Suprapubic skin (tissue), 4 donors: ENCODE data around the gene UMAD1. TPM values are rescaled to one million over a fixed set of nuclear protein-coding genes. Genes with fewer than 3 reads are reported as not detected.

ENCODE experiments used
- DNase-seq, 2 donors: peaks; one replicate each; pipeline ENCODE4 v3.0.0-alpha.2; 2019; ENCODE audit warnings: low spot score in 2 of 2
- H3K27ac ChIP-seq: fragments of 200-600 bp; sonication (generic); one replicate; pipeline ENCODE4 v1.5.1; 2019
- H3K27me3 ChIP-seq: fragments of 200-600 bp; sonication (generic); one replicate; pipeline ENCODE4 v1.5.1; 2019
- H3K36me3 ChIP-seq: fragments of 200-600 bp; sonication (generic); one replicate; pipeline ENCODE4 v1.5.1; 2019
- H3K4me1 ChIP-seq: fragments of 200-600 bp; sonication (generic); one replicate; pipeline ENCODE4 v1.5.1; 2019
- H3K4me3 ChIP-seq: fragments of 200-600 bp; sonication (generic); one replicate; pipeline ENCODE4 v1.5.1; 2019; ENCODE audit warnings: mild to moderate bottlenecking
- H3K9me3 ChIP-seq: fragments of 200-600 bp; sonication (generic); one replicate; pipeline ENCODE4 v1.5.1; 2019
- EP300 ChIP-seq: sonication (generic); formaldehyde crosslinking; IDR thresholded peaks from one replicate; pipeline ENCODE4 v1.6.1; 2017; ENCODE audit warnings: antibody characterized with exemption
- POLR2A ChIP-seq, 2 donors: fragments of 450-650 bp; IDR thresholded peaks; one replicate each; pipeline ENCODE4 v1.6.1; 2017; ENCODE audit warnings: antibody characterized with exemption in 2 of 2, mild to moderate bottlenecking in 2 of 2, moderate library complexity in 2 of 2
- POLR2AphosphoS5 ChIP-seq, 3 donors: sonication (generic); formaldehyde crosslinking; IDR thresholded peaks; one replicate each; pipeline ENCODE4 v1.6.1; 2017; ENCODE audit warnings: antibody characterized with exemption in 3 of 3
- WGBS: methylation state at CpG from one replicate; pipeline ENCODE4 v1.1.5; 2018; 5-methylcytosine and 5-hydroxymethylcytosine counted together
- total RNA-seq, 4 donors: library from RNA; depleted of rRNA; stranded (reverse); fragments of >200 nt; gene quantifications; one replicate each; pipeline ENCODE4 v1.1.0, GENCODE V29; 2016
- TF ChIP-seq, protein P1 (sequence below), 2 donors: fragments of 200-600 bp in 1 of 2; fragments of 450-650 bp in 1 of 2; sonication (generic) in 1 of 2; IDR thresholded peaks; one replicate each; pipeline ENCODE4 v1.5.1; 2016 to 2019; ENCODE audit warnings: antibody characterized with exemption in 2 of 2, mild to moderate bottlenecking in 1 of 2, moderate library complexity in 1 of 2

The UMAD1 gene
- total RNA-seq, 4 donors from 2014 or later, result 9.3 to 28.9 (median 17.7) TPM

DNA sequence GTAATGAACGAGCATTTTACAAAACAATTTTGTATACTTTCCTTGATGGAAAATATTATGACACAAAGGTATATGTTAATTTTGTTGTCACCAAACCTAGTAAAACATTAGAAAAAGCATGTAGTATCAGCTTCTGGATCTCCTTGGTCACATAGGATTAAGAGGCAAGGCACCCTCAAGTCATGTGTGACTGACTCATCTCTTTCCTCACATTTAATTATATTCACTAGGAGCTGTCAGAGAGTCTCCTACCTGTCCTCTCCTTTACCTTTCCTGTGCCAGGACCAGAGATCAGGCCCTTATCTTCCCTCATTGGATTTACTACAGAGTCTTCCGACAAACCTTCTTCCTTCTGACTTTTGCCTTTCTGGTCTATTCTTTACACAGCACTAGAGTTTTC, 189.1 kb downstream of the UMAD1 start:
- H3K27me3 ChIP-seq, result no peaks in the 10 kb centered on the region
- H3K4me3 ChIP-seq, result no peak overlapping the region
- no peak for DNase-seq
- peak overlapping the region; percentile 27 for H3K27ac ChIP-seq
- TF ChIP-seq, protein P1, sequence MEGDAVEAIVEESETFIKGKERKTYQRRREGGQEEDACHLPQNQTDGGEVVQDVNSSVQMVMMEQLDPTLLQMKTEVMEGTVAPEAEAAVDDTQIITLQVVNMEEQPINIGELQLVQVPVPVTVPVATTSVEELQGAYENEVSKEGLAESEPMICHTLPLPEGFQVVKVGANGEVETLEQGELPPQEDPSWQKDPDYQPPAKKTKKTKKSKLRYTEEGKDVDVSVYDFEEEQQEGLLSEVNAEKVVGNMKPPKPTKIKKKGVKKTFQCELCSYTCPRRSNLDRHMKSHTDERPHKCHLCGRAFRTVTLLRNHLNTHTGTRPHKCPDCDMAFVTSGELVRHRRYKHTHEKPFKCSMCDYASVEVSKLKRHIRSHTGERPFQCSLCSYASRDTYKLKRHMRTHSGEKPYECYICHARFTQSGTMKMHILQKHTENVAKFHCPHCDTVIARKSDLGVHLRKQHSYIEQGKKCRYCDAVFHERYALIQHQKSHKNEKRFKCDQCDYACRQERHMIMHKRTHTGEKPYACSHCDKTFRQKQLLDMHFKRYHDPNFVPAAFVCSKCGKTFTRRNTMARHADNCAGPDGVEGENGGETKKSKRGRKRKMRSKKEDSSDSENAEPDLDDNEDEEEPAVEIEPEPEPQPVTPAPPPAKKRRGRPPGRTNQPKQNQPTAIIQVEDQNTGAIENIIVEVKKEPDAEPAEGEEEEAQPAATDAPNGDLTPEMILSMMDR (IDR thresholded peaks at IDR 0.05), result no peak
- no peak for TF ChIP-seq POLR2AphosphoS5 (IDR thresholded peaks at IDR 0.05)
- TF ChIP-seq POLR2A (IDR thresholded peaks at IDR 0.05), result no peak
- TF ChIP-seq EP300, result no peak
- peaks cover 7% of the 10 kb centered on the region for H3K4me1 ChIP-seq
- 78% methylated on average over 2 of the region's 2 CpGs for WGBS
- no peaks in the 10 kb centered on the region for H3K9me3 ChIP-seq
- no peaks in the 10 kb centered on the region for H3K36me3 ChIP-seq

DNA sequence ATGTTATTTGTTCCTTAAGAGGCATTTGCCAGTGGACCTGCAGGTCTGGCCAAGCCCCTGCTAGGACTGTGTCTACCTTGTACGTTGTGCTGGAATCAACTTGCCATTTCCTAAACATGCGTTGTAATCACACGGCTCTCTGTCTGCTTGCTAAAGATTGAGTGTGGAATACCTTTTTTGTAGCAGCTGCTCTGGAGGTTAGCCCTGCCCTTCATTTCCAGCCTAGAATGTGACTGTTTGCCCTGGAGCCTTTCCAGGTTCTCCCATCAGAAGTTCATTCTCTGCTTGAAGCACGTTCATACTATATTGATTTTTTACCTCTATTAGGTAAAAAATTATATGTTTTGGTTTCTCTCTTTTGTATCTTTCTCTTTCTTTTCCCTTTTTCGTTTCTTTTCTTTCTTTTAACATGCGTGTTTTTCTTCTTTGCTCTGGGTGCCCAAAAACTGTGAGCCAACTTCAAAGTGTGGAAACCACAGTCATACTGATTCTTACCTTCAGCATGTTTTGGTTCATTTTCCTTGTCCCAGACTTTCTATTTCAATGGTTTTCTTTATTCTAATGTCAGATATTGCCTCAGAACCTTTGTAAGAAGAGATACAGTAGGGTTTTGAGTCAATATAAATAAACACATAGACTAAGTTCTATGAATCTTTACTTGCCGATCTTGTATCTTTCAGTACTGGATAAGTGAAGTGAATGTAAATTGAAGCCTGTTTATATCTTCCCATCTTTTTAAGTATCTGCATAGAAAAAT, 189.7 kb downstream of the UMAD1 start:
- H3K4me1 ChIP-seq, result peaks cover 7% of the 10 kb centered on the region
- TF ChIP-seq POLR2AphosphoS5 (IDR thresholded peaks at IDR 0.05) (no peak), POLR2A (IDR thresholded peaks at IDR 0.05) (no peak), EP300 (no peak)
- TF ChIP-seq, protein P1 (IDR thresholded peaks at IDR 0.05), result no peak
- 68% methylated on average over 6 of the region's 7 CpGs for WGBS
- DNase-seq, result no peak
- H3K36me3 ChIP-seq, result no peaks in the 10 kb centered on the region
- peak overlapping the region; percentile 27 for H3K27ac ChIP-seq
- H3K27me3 ChIP-seq, result no peaks in the 10 kb centered on the region
- no peaks in the 10 kb centered on the region for H3K9me3 ChIP-seq
- no peak overlapping the region for H3K4me3 ChIP-seq

DNA sequence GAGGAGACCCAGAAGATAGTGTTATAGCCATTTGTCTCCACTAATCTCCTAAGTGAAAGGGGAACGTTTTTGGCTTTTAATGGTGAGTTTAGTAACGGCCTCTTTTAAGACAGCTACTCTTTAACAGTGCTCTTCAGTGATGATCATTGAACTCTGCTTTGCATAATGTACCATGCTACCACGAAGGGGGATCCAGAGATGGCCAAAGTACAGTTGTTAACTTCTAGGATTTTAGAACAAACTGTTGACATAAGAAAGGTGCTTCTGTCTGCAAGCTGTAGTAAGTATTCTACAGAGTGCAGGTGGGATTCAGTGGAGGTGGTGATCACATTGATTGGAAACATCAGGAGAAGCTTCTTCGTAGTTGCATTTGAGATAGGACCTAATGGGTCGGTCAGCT, 192.0 kb downstream of the UMAD1 start:
- no peaks in the 10 kb centered on the region for H3K9me3 ChIP-seq
- no peak overlapping the region for H3K27ac ChIP-seq
- H3K4me1 ChIP-seq, result peaks cover 7% of the 10 kb centered on the region
- no peaks in the 10 kb centered on the region for H3K27me3 ChIP-seq
- TF ChIP-seq, protein P1 (IDR thresholded peaks at IDR 0.05), result no peak
- TF ChIP-seq POLR2AphosphoS5 (IDR thresholded peaks at IDR 0.05) (no peak), POLR2A (IDR thresholded peaks at IDR 0.05) (no peak), EP300 (no peak)
- H3K4me3 ChIP-seq, result no peak overlapping the region
- no peaks in the 10 kb centered on the region for H3K36me3 ChIP-seq
- DNase-seq, result no peak
- 90% methylated on average over 5 of the region's 5 CpGs for WGBS

DNA sequence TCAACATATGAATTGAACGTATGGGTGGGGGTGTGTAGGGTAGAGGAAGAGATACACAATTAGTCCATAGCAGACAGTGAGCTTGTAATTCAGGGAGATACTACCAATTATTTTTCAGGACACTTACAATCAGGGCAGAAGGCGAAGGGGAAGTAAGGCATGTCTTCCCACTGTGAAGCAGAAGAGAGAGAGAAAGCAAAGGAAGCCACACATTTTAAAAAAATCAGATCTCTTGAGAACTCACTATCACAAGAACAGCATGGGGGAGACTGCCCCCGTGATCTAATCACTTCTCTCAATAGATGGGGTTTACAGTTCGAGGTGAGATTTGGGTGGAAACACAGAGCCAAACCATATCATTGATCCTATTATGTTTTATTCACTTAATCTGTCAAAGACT, 194.2 kb downstream of the UMAD1 start:
- peaks cover 7% of the 10 kb centered on the region for H3K4me1 ChIP-seq
- WGBS, result 87% methylated on average over 4 of the region's 4 CpGs
- DNase-seq, result no peak
- no peaks in the 10 kb centered on the region for H3K36me3 ChIP-seq
- no peak overlapping the region for H3K27ac ChIP-seq
- H3K9me3 ChIP-seq, result no peaks in the 10 kb centered on the region
- H3K27me3 ChIP-seq, result no peaks in the 10 kb centered on the region
- TF ChIP-seq, protein P1 (IDR thresholded peaks at IDR 0.05), result no peak
- TF ChIP-seq EP300, result no peak
- no peak for TF ChIP-seq POLR2AphosphoS5 (IDR thresholded peaks at IDR 0.05)
- TF ChIP-seq POLR2A (IDR thresholded peaks at IDR 0.05), result no peak
- H3K4me3 ChIP-seq, result no peak overlapping the region

DNA sequence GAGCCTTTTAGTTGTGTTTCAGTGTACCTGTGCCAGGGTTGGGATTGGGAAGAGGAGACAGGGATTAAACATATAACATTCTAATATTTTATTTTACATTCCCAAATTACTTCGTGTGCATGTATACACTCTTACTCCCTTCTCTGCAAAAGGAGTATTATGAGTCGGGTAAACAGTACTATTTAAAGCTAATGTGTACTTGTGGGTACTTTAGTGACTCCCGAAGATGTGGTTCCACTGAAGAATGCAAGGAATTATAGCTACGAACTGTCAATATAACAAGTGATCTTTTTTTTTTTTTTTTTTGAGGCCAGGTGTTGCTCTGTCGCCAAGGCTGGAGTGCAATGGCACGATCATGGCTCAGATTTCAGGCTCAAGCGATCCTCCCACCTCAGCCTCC, 200.5 kb downstream of the UMAD1 start:
- Histone ChIP-seq H3K27ac (no peak overlapping the region), H3K9me3 (no peaks in the 10 kb centered on the region), H3K36me3 (no peaks in the 10 kb centered on the region), H3K27me3 (no peaks in the 10 kb centered on the region), H3K4me3 (no peak overlapping the region), H3K4me1 (no peaks in the 10 kb centered on the region)
- 96% methylated on average over 7 of the region's 7 CpGs for WGBS
- DNase-seq, result no peak
- TF ChIP-seq POLR2A (IDR thresholded peaks at IDR 0.05), result no peak
- no peak for TF ChIP-seq EP300
- TF ChIP-seq, protein P1 (IDR thresholded peaks at IDR 0.05), result no peak
- TF ChIP-seq POLR2AphosphoS5 (IDR thresholded peaks at IDR 0.05), result no peak
